ENCODE results near the gene PIP5KL1. TPM values are rescaled to one million over a fixed set of nuclear protein-coding genes. Genes with fewer than 3 reads are reported as not detected.

The PIP5KL1 gene
- total RNA-seq, 6 experiments from 2014 or later = 1.7 to 3.1 (median 2.1) TPM

GRCh38 chr9:127977884-127978647, 47.5 kb upstream of the PIP5KL1 start:
- Mint-ChIP-seq H3K27me3 (ENCODE audit: insufficient read depth) (no peaks in the 10 kb centered on the region; the same call in none of the 2 replicates), H3K36me3 (ENCODE audit: low read depth) (no peaks in the 10 kb centered on the region), H3K9me3 (no peaks in the 10 kb centered on the region), H3K27ac (peak overlapping the region; percentile 52), H3K4me1 (ENCODE audit: low read depth) (peaks cover 53% of the 10 kb centered on the region), H3K4me3 (peak overlapping the region; percentile 97)
- DNase-seq = peak; percentile 57
- TF ChIP-seq CTCF (IDR thresholded peaks at IDR 0.05) = peak; percentile 50; the same call in 1 of the 2 replicates

GRCh38 chr9:127977009-127977883, 46.7 kb upstream of the PIP5KL1 start:
- Mint-ChIP-seq H3K4me1 (ENCODE audit: low read depth) (peaks cover 57% of the 10 kb centered on the region), H3K27me3 (ENCODE audit: insufficient read depth) (no peaks in the 10 kb centered on the region; the same call in none of the 2 replicates), H3K36me3 (ENCODE audit: low read depth) (no peaks in the 10 kb centered on the region), H3K4me3 (peak overlapping the region; percentile 97), H3K9me3 (no peaks in the 10 kb centered on the region), H3K27ac (peak overlapping the region; percentile 52)
- TF ChIP-seq CTCF (IDR thresholded peaks at IDR 0.05) = no peak
- DNase-seq = no peak

DNA sequence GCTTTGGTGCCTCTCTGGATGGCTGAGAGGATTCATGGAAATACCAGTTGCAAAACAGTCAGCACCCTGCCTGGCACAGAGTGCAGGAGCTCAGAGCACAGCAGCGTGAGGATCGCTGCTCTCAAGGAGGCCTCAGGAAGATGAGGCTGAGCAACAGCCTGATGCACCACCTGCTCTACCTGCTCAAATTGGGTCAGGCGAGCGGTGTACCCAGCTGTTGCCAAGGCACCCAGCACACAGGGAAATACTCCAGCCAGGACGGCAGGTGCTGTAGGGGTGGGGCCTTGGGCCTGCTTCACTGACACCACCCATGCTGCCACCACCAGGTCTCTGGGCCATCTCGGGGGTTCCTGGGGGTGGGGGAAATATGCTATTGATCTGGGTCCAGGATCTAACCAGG, 45.9 kb upstream of the PIP5KL1 start:
- H3K4me3 Mint-ChIP-seq = no peak overlapping the region
- H3K27me3 Mint-ChIP-seq (ENCODE audit: insufficient read depth) = no peaks in the 10 kb centered on the region; the same call in none of the 2 replicates
- TF ChIP-seq CTCF (IDR thresholded peaks at IDR 0.05) = no peak
- H3K36me3 Mint-ChIP-seq (ENCODE audit: low read depth) = no peaks in the 10 kb centered on the region
- no peak for DNase-seq
- H3K4me1 Mint-ChIP-seq (ENCODE audit: low read depth) = peaks cover 60% of the 10 kb centered on the region
- no peak overlapping the region for H3K27ac Mint-ChIP-seq
- H3K9me3 Mint-ChIP-seq = no peaks in the 10 kb centered on the region

- no peak overlapping the region for H3K4me3 Mint-ChIP-seq
- H3K36me3 Mint-ChIP-seq (ENCODE audit: low read depth) = no peaks in the 10 kb centered on the region
- H3K27me3 Mint-ChIP-seq (ENCODE audit: insufficient read depth) = no peaks in the 10 kb centered on the region; the same call in none of the 2 replicates
- H3K9me3 Mint-ChIP-seq = no peaks in the 10 kb centered on the region
- H3K4me1 Mint-ChIP-seq (ENCODE audit: low read depth) = peaks cover 60% of the 10 kb centered on the region
- no peak for DNase-seq
- TF ChIP-seq CTCF (IDR thresholded peaks at IDR 0.05) = no peak
- no peak overlapping the region for H3K27ac Mint-ChIP-seq
These were observed 45.1 kb upstream of the PIP5KL1 start for GRCh38 chr9:127975376-127976315.

- no peak for DNase-seq
- Mint-ChIP-seq H3K27me3 (ENCODE audit: insufficient read depth) (no peaks in the 10 kb centered on the region; the same call in none of the 2 replicates), H3K4me1 (ENCODE audit: low read depth) (peaks cover 68% of the 10 kb centered on the region), H3K27ac (peak overlapping the region; percentile 6; the same call in 1 of the 2 replicates), H3K9me3 (no peaks in the 10 kb centered on the region), H3K4me3 (no peak overlapping the region; the same call in 1 of the 2 replicates), H3K36me3 (ENCODE audit: low read depth) (no peaks in the 10 kb centered on the region)
- no peak for TF ChIP-seq CTCF (IDR thresholded peaks at IDR 0.05)
These were observed 44.2 kb upstream of the PIP5KL1 start for GRCh38 chr9:127974769-127975261.
